ENCODE measurements around the gene ST3GAL3.

Gene ST3GAL3

GRCh38 chr1:43789604-43790550 lies 82.5 kb downstream of the ST3GAL3 start:
- DNase-seq, result no peak

DNA sequence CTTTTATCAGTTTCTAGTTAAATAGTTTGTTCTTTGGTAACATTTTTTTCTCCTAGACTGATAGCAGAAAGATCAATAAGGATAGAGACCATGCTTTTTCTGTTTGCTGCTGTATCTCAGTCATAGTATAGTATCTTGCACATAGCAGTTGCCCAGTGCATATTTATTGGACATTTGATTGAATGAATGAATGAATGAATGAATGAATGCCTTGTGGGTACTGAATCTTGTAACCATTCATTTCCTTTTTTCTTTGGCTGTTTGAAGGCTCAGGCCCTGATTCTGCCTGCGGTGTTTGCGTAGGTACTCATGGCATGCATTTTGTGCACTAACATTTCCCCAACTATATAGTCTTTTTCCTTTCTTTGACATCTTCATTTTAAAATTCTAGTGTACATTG lies 83.9 kb downstream of the ST3GAL3 start:
- no peak for DNase-seq

GRCh38 chr1:43796111-43796581 lies 88.8 kb downstream of the ST3GAL3 start:
- no peak for DNase-seq

DNA sequence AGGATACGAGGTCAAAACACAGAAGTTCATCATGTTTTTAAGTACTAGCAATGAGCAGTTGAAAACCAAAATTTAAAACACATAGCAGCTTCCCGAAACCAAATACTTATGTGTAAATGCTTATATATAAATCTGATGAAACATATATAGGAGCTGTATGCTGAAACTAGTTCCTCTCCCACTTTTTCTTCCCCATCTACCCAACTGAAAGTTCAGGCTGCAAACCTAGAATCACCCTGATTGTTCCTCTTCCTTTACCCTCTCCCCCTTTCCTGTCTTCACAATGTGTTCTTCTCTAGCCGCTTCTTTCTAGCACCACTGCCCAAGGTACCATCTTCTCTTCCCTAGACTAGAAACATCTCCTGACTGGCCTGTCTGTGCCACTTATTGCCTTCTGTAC lies 90.6 kb downstream of the ST3GAL3 start:
- DNase-seq, result no peak

DNA sequence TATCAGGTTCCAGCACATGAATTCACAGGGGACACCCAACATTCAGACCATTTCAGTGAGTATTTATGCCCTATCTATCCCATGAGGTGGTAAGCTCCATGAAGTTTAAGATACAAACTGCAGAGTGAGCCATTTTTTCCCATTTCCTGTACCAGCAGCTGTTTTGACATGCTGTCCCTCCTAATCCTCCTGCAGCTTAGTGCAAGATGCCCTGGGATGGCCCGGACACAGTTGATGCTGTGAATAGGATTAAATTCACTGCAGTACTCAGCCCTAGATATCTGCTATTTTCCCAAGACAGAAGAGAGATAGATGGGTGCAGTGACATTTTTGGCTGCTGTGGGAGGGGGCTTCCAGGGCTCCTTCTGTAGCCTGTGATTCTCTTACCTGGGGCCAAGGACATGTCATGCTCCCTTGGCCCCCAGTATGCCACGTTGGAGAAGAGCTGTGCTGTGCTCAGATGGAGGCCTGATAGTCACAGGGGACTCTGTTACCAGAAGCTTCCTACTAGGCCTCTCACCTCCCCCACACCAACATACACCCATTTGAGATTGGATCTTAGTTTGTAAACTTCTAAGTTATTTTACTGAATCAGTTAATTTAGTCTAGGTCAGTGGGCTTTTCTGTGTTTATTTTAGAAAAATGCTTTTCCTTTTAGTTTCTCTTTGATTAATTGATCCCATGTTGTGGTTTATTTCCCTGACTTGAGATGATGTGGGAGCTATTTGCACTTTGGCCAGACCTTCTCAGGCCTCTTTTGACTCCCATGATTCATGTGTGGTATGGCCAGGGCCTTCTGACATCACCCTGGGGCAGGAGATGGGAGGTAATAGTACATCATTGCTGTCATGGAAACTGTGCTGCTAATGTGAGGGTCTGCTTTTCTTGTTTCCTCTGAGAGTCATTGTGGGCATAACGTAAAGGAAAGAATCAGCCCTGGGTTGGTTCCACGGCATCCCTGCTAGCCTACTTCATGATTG lies 92.6 kb downstream of the ST3GAL3 start:
- DNase-seq, result no peak

DNA sequence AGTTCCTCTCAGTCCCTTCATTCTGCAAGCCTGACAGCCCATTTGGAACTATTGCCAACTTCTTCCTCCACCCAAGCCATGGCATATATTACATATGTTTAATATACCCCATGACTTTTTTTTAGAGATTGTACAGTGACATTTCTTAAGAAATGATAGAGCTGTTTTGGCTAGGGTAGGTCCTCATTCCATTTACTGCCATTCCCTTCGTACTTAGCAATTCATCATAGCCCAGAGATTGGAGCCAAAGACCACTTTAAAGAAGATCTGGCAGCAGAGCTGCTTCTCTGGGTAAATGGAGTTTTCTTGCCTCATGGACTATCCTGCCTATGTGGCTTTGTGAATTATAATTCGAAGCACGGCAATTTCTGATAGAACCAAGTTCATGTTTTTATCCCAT lies 93.4 kb downstream of the ST3GAL3 start:
- no peak for DNase-seq

GRCh38 chr1:43801203-43801602 lies 93.9 kb downstream of the ST3GAL3 start:
- DNase-seq, result no peak

DNA sequence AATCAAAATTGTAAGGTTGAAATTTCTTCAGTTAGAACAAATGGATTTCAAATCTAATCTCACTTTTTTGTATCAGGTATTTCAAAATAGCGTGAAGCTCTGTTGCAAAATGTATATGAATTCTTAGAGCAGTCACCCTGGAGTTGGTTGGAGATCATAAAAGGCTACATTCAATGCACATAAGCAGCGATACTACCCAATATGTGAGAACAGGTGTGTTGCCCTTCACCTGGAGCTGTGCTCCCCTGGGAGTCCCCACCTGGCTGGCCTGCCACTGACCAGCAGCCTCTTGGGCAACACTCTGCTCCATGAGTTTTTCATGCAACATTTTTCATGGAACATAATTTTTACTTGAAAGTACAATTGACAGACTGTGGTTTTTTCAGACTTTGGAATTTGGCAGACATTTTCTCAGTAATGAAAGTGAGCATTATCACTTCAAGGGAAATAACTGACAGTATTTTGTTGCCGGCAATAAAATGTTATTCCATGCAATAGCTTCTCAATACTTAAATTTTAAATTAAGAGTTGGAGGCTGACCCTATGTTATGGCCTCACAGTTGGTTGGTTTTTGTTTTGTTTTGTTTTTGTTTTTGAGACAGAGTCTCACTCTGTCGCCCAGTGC lies 95.1 kb downstream of the ST3GAL3 start:
- no peak for DNase-seq

GRCh38 chr1:43803105-43803504 lies 95.8 kb downstream of the ST3GAL3 start:
- no peak for DNase-seq

DNA sequence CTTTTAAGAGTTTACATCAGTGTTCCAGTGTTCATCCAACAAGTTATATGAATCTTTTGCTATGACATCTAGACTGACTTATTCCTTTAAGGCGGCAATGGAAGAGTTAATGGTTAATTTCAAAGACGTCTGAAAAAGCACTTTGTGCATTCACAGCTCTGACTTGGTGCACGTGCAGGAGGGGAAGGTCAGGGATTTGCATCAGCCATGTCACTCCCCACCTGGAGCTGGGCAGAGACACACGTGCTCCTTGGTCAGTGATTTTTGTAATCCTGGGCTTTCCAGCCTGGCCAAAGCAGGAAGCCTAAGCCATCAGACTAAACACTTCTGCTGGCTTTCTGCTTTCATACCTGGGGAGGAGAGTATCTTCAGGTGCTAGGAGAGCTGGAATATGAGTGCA lies 96.3 kb downstream of the ST3GAL3 start:
- DNase-seq, result no peak

- DNase-seq, result no peak
Observed at GRCh38 chr1:43804569-43804968, 97.2 kb downstream of the ST3GAL3 start.

DNA sequence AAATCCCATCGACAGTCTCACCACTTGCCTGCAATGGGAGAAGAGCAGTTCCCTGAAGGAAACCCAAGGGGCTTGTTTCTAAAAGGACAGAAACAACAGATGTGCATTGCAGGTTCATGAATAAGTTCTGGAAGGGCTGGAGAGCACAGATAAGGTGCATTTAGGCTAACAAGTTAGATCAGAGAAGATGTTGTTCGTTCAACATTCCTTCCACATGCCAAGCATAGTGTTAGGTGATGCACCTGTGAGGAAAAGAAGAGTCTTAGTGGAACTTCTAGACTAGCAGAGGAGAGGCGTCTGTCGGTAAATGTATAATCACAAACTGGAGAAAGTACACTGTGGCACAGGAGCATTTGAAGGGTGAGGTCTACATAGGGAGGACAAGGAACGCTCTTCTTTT lies 98.0 kb downstream of the ST3GAL3 start:
- no peak for DNase-seq

- no peak for DNase-seq
Observed at GRCh38 chr1:43806183-43806582, 98.8 kb downstream of the ST3GAL3 start.

- no peak for DNase-seq
Observed at GRCh38 chr1:43809097-43809673, 101.8 kb downstream of the ST3GAL3 start.

- no peak for DNase-seq
Observed at GRCh38 chr1:43812579-43812978, 105.2 kb downstream of the ST3GAL3 start.

DNA sequence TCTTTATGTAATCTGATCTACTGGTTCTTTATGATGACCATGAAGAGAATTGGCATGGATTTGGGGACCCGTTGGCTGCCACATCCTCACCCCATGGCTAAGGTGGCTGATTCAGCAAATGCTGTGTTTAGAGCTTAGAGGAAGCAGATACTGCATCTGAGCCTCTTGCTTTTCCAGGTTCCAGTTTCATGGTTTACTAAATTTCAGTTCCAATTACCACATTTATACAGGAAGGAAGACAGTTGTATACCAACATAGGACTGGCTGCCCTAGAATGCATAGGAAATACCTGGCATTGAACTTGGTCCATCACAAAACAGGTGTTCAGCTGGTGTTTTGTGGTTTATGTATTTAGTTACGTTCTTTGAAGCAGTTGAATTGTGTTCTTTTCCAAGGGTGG lies 107.1 kb downstream of the ST3GAL3 start:
- no peak for DNase-seq

- DNase-seq, result no peak
Observed at GRCh38 chr1:43817304-43817939, 110.1 kb downstream of the ST3GAL3 start.

GRCh38 chr1:43818691-43819090 lies 111.4 kb downstream of the ST3GAL3 start:
- DNase-seq, result no peak

DNA sequence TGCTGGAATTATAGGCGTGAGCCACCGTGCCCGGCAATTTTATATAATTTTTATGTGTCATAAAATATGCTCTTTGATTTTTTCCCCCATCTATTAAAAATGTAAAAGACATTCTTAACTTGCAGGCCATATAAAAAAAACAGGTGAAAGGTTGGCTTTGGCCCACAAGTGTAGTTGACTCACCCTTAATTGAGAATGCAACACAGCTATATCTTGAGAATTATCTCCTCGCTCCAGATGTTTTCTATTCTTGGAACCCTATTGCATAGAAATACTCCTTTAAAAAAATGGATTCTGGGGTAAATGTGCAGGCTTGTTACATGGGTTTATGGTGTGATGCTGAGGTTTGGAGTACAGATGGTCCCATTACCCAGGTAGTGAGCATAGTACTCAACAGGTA lies 112.0 kb downstream of the ST3GAL3 start:
- no peak for DNase-seq

DNA sequence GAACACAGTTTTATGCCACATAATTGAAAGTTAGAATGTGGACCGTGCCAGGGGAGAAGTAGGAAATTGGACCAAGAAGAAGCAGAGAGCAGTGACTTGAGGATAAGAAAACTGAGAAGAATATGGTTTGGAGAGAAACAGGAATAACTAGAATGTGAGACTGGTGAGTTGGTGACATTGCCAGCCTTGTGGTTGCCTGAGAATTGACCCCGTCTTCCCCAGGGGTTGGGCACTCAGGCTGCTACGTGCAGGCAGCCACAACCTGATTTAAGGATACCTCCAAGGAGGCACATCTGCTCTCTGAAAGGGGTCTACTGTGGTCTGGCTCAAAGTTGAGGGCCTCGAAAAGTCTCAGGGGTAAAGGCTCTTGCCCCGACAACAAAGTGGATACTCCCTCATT lies 114.1 kb downstream of the ST3GAL3 start:
- DNase-seq, result no peak

DNA sequence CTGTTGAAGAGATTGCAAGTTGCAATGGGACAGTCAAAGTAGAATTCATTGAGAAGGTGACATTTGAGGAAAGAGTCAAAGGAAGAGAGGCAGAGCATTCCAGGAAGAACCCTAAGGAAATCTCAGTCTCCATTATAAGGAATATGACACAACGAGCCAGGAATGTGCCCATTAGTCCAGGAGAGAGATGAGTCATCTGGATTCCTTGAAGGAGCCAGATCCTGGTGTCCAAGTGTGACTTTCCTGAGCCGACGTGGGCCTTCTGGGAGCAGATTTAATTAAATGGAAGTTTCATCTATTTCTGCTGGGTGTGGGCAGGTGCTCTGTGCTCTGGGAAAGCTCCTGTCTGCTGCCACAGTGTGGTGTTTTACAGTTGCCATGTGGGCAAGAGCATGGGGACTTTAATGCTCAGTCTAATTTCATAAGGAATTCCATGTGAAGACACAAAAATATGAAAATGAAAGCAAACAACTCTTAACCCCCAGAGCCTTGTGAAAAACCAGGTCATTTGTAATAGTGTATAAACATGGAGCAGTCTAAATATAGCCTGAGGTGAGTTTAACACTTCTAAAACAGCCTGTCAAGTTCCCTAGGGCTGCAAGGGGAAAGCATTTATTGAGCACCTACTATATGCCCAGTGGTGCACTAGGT lies 114.8 kb downstream of the ST3GAL3 start:
- DNase-seq, result no peak

DNA sequence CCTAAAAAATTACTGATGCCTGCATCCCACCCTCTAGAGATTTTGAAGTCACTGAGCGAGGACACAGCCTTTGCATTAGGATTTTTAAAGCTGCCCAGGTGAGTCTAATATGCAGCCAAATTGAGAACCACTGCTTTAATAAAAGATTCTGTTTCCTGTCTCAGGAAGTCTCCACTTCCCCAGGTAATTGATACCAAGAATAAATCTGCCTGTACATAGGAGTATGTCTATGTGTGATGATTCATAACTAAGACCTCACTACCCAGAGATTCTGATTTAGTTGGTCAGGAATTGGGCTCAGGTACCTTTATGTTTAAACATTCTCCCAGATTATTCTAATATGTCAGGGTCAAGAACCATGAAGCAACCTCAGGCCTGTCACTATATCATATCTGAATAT lies 117.5 kb downstream of the ST3GAL3 start:
- no peak for DNase-seq

Data from SIG-M5 (cell line).